Lung (tissue), 12 donors: ENCODE data around the gene ZNF670. TPM values are rescaled to one million over a fixed set of nuclear protein-coding genes. Genes with fewer than 3 reads are reported as not detected.

Experiments used
- ATAC-seq: fragments of 200-7000 bp; cut with Tn5 transposase; one replicate; pipeline ENCODE4 v1.9.1; 2020; ENCODE audit warnings: moderate number of reproducible peaks; ENCODE audit not compliant: insufficient read depth, low FRiP score
- DNase-seq, 3 donors: peaks; one replicate each; pipeline ENCODE4 v3.0.0-alpha.2; 2013 to 2017
- H3K27ac ChIP-seq, 2 donors: one replicate each; pipeline ENCODE4 v1.5.1; 2013; ENCODE audit warnings: mild to moderate bottlenecking in 2 of 2, moderate library complexity in 2 of 2, control low read depth in 1 of 2, inconsistent platforms in 1 of 2, low read depth in 1 of 2, low read length in 1 of 2
- H3K27me3 ChIP-seq, 3 donors: one replicate each; pipeline ENCODE4 v1.5.1; 2013; ENCODE audit warnings: low read length in 2 of 3; ENCODE audit not compliant: control insufficient read depth in 3 of 3, insufficient read depth in 3 of 3
- H3K36me3 ChIP-seq, 4 donors: one replicate each; pipeline ENCODE4 v1.5.1; 2013; ENCODE audit warnings: low read length in 4 of 4, mild to moderate bottlenecking in 1 of 4, moderate library complexity in 1 of 4; ENCODE audit not compliant: control insufficient read depth in 4 of 4, insufficient read depth in 4 of 4
- H3K4me1 ChIP-seq, 5 donors: one replicate each; pipeline ENCODE4 v1.5.1; 2013; ENCODE audit warnings: low read length in 5 of 5, mild to moderate bottlenecking in 2 of 5, moderate library complexity in 1 of 5; ENCODE audit not compliant: control insufficient read depth in 5 of 5, insufficient read depth in 5 of 5
- H3K4me3 ChIP-seq: one replicate; pipeline ENCODE4 v1.5.1; 2013; ENCODE audit warnings: mild to moderate bottlenecking, control low read depth, moderate library complexity
- H3K9ac ChIP-seq, 2 donors: one replicate each; pipeline ENCODE4 v1.5.1; 2013; ENCODE audit warnings: low read length in 2 of 2, control low read depth in 1 of 2; ENCODE audit not compliant: insufficient read depth in 1 of 2
- H3K9me3 ChIP-seq, 4 donors: one replicate each; pipeline ENCODE4 v1.5.1; 2013; ENCODE audit warnings: low read length in 3 of 4, mild to moderate bottlenecking in 1 of 4, moderate library complexity in 1 of 4; ENCODE audit not compliant: control insufficient read depth in 4 of 4, insufficient read depth in 3 of 4
- WGBS, 2 donors: extraction: QIAGEN DNeasy Blood & Tissue Kit; methylation state at CpG; one replicate each; pipeline ENCODE4 v1.1.7; 2013; 5-methylcytosine and 5-hydroxymethylcytosine counted together
- polyA plus RNA-seq, 2 donors: library from polyadenylated mRNA; stranded (reverse); fragments of 200-250 nt; gene quantifications; one replicate each; pipeline ENCODE4 v1.2.1, GENCODE V29; 2013
- total RNA-seq, 2 donors: library from RNA; depleted of rRNA in 1 of 2; stranded (reverse); fragments of >200 nt in 1 of 2; gene quantifications; one replicate each; pipeline ENCODE4 v1.2.1, GENCODE V29; 2014 to 2021
- TF ChIP-seq, protein P1 (sequence below): IDR thresholded peaks from 2 replicates; pipeline ENCODE4 v1.5.1; 2012; ENCODE audit warnings: mild to moderate bottlenecking; ENCODE audit errors: control extremely low read depth, extremely low read depth
- donor health status: control.
- donor health status: control.
- donor health status: Bipolar disorder and iron deficiency.
- donor health status: healthy.
- donor health status: DM: yes; HTN: yes; CAD: no.

The ZNF670 gene
- total and polyA plus RNA-seq, 4 donors, result 1.0 to 4.6 (median 2.8) TPM

- Histone ChIP-seq H3K4me1 (peaks cover 0 to 12% (median 5%) of the 10 kb centered on the region in 5 donors), H3K9me3 (peaks cover 0 to 3% (median 0%) of the 10 kb centered on the region in 4 donors), H3K4me3 (no peak overlapping the region), H3K9ac (no peak overlapping the region), H3K36me3 (no peaks in the 10 kb centered on the region), H3K27ac (no peak overlapping the region), H3K27me3 (no peaks in the 10 kb centered on the region)
- ATAC-seq (no peak), DNase-seq (no peak)
- 85 to 90% methylated on average over 7 of the region's 7 CpGs for WGBS, 2 donors
- TF ChIP-seq, protein P1, sequence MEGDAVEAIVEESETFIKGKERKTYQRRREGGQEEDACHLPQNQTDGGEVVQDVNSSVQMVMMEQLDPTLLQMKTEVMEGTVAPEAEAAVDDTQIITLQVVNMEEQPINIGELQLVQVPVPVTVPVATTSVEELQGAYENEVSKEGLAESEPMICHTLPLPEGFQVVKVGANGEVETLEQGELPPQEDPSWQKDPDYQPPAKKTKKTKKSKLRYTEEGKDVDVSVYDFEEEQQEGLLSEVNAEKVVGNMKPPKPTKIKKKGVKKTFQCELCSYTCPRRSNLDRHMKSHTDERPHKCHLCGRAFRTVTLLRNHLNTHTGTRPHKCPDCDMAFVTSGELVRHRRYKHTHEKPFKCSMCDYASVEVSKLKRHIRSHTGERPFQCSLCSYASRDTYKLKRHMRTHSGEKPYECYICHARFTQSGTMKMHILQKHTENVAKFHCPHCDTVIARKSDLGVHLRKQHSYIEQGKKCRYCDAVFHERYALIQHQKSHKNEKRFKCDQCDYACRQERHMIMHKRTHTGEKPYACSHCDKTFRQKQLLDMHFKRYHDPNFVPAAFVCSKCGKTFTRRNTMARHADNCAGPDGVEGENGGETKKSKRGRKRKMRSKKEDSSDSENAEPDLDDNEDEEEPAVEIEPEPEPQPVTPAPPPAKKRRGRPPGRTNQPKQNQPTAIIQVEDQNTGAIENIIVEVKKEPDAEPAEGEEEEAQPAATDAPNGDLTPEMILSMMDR, result no peak
These were observed 29.1 kb upstream of the ZNF670 start for GRCh38 chr1:247107694-247108093.

DNA sequence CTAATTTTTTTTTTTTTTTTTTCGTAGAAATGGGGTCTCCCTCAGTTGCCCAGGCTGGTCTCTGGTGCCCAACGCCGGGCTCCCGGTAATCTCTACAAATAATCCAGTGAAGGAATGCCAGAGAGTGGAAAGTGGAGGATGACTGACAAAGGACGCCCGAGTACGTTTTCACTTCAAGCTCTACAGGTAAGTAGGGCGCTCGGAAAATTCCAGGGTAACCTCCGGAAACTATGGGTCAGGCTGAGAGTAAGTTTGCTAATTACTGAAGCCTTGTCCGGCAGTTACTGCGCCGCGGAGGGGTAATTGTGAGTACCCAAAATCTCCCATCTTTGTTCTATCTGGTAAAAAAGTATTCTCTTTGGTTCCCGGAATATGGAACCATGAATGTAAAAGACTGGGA is 27.4 kb upstream of the ZNF670 start:
- H3K4me1 ChIP-seq, result peaks cover 0 to 12% (median 2%) of the 10 kb centered on the region in 5 donors
- no peak overlapping the region for H3K27ac ChIP-seq
- H3K27me3 ChIP-seq, result no peaks in the 10 kb centered on the region
- DNase-seq (no peak), ATAC-seq (no peak)
- peaks cover 2 to 14% (median 8%) of the 10 kb centered on the region in 4 donors for H3K36me3 ChIP-seq
- WGBS, 2 donors, result 88 to 93% methylated on average over 15 of the region's 15 CpGs
- H3K9ac ChIP-seq, result no peak overlapping the region
- H3K4me3 ChIP-seq, result no peak overlapping the region
- peaks cover 2 to 8% (median 5%) of the 10 kb centered on the region in 4 donors for H3K9me3 ChIP-seq
- TF ChIP-seq, protein P1, result no peak

GRCh38 chr1:247104965-247105364 is 26.4 kb upstream of the ZNF670 start:
- Histone ChIP-seq H3K36me3 (peaks cover 10 to 23% (median 17%) of the 10 kb centered on the region in 4 donors), H3K27ac (no peak overlapping the region), H3K27me3 (no peaks in the 10 kb centered on the region), H3K9me3 (peaks cover 3 to 16% (median 9%) of the 10 kb centered on the region in 4 donors), H3K4me1 (peaks cover 0 to 9% (median 0%) of the 10 kb centered on the region in 5 donors), H3K9ac (no peak overlapping the region), H3K4me3 (no peak overlapping the region)
- TF ChIP-seq, protein P1, result no peak
- WGBS, 2 donors, result 85 to 91% methylated on average over 13 of the region's 13 CpGs
- ATAC-seq (no peak), DNase-seq (peak in 1 of 3 donors; percentile 9)
